Measurements from ENCODE around the gene KNL1.

DNA sequence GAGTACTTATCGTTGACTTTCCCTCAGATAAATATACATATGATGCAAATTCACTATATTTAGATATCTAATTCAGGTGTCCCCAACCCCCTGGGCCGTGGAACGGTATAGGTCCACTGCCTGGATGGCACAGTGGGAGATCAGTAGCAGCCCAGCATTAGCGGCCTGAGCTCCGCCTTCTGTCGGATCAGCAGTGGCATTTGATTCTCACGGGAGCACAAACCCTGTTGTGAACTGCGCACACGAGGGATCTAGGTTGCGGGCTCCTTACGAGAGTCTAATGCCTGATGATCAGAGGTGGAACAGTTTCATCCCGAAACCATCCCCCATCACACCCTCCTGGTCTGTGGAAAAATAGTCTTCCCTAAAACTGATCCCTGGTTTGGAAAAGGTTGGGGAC, 6.9 kb downstream of the KNL1 start:
- TF ChIP-seq, protein P1, sequence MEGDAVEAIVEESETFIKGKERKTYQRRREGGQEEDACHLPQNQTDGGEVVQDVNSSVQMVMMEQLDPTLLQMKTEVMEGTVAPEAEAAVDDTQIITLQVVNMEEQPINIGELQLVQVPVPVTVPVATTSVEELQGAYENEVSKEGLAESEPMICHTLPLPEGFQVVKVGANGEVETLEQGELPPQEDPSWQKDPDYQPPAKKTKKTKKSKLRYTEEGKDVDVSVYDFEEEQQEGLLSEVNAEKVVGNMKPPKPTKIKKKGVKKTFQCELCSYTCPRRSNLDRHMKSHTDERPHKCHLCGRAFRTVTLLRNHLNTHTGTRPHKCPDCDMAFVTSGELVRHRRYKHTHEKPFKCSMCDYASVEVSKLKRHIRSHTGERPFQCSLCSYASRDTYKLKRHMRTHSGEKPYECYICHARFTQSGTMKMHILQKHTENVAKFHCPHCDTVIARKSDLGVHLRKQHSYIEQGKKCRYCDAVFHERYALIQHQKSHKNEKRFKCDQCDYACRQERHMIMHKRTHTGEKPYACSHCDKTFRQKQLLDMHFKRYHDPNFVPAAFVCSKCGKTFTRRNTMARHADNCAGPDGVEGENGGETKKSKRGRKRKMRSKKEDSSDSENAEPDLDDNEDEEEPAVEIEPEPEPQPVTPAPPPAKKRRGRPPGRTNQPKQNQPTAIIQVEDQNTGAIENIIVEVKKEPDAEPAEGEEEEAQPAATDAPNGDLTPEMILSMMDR (IDR thresholded peaks at IDR 0.05 in 4 of 5, conservative IDR thresholded peaks at IDR 0.05 in 1 of 5), result no peak
- no peak for TF ChIP-seq POLR2A (IDR thresholded peaks at IDR 0.05)

Data from gastrocnemius medialis (tissue), 4 donors.